Stimulated activated naive CD4-positive, alpha-beta T cell treated with Interleukin-2 at 50 U/mL for 16 hours (primary cell): ENCODE data around the gene TLX3.
"Not testable (repeated sequence)": the region's sequence is repeated elsewhere in the genome, so short reads cannot be mapped to it uniquely, and the experiment has no call there.

Experiments used
- DNase-seq: peaks from one replicate; lab custom pipeline; 2025; lab: John Stamatoyannopoulos, UW

TLX3 gene

GRCh38 chr5:171323806-171324632, 15.0 kb downstream of the TLX3 start:
- DNase-seq, result no peak

GRCh38 chr5:171330021-171330420, 21.0 kb downstream of the TLX3 start:
- no peak for DNase-seq

DNA sequence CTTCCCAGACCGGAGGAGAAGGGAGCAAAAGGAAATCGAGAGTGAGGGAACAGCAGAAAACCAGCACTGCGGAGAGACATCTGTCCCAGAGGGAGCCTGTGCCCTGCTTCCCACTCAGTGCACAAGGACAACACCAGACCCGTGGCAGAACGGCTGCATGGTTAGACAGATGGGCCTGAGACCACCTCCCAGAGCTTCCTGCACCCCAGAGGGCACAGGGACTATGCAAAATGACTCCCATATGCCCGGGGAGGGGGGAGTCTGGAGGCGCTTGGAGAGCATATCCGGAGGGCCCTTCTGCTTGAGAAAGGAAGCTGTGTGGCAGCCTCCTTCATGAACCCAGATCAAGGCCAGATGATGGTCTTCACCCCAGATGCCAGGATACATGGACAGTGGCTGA, 26.6 kb downstream of the TLX3 start:
- DNase-seq, result no peak

DNA sequence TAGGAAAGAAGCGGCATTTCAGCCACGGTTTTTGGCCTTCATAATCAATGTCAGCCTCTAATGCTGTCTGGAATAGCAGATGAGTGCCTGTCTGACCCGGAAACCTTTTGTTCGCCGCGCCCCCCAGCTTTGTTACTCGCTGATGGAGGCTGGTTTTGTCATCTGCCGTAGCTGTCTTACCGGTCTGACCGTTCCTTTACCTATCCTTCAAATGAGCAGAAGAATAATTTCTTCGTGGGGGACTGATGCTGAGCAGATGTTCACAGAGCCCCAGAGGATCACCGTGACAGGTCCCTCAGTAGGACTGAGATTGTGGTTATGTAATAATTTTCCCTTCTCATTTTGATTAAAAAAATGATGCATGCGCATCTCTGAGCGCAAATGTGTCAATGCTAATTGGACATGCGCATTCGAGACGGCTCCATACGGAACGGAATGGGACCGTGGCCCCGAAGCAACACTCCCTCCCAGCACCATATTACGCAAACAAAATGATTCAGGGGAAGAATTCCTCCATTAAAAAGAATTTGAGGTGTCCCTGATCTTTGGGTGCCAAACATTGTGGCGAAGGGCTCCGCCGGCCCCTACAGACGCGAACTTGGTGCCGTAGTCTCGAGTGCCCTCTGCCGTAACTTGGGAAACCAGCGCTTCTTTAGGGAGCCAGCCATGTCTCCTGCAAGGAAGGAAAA, 27.6 kb downstream of the TLX3 start:
- no peak for DNase-seq

DNA sequence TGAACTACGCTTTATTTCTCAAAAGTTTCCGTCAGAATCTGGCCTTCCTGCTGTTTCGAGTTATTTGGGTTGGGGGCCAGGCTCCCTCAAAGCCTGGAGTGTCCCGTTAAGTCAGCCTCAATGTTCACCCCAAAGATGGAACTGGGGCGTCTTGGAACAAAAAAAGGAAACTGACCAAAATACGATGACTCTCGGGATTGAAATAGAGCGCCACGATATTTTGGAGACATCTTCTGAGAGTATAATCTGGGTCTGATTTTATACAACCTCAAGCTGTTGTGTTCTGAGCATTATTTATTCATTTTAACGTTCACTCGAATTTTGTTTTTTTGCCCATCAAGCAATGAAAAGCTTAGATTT, 28.1 kb downstream of the TLX3 start:
- DNase-seq, result no peak

DNA sequence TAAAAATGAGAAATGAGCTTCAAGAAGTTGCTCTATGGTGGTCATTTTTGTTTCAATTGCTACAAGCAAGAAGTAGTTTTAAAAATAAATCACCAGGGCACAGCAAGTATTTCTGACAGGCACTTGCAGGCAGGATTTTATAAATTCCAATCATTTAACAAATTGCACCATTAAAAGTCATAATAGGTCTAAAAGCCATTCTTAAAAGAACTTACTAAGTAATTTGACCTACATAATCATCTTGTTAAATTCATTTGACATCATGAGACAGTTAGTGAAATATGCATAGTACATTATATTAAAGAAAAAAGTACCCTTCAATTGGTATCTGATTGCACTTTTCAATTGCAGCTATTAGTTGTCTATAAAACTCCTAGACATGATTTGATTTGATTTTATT, 31.0 kb downstream of the TLX3 start:
- no peak for DNase-seq

DNA sequence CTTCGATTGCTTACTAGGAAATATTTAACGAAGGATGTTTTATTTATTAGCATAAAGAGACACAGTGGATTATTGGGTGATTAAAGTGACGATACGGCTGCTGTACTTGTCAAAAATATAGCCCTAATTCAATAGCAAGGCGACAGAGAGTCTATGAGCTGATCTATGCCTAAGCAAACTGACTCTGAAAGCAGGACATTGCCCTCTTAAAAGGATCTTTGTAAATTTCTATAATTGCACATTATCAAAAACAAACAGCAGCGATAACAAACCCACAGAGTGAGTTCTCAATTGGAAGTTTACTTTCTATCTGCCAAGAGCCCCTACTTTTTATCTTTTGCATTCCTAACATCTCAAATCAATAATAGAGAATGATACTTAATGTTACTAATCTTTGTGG, 31.4 kb downstream of the TLX3 start:
- no peak for DNase-seq

DNA sequence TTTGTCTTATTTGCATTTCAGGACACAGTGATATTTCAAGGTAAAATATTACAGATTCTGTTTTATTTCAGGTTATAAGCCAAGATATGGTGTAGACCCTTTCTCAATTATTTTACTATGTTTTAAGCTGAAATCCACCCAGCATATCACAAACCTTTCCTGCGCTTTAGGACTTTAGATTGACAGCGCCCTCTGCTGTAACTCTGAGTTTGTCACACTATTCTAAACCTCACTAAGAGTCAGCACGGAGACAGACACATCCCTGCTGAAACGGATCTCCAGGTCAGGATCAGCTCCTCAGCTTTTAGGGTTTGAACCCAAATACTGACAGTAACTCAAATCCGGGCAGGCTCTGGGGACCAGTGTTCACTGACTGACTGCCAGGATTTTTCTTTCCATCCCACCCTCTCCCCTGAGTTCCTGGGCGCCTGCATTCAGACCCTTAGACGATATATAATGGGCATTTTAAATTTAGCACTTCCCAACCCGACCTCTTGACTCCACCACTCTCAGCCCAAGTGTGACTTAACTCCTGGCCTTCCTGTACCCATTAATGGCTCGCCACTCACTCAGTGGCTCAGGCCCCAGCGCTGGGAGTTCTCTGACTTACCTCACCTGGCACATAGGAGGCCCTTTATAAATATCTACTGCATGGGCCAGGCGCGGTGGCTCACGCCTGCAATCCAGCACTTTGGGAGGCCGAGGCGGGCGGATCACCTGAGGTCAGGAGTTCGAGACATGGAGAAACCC, 33.5 kb downstream of the TLX3 start:
- no peak for DNase-seq

DNA sequence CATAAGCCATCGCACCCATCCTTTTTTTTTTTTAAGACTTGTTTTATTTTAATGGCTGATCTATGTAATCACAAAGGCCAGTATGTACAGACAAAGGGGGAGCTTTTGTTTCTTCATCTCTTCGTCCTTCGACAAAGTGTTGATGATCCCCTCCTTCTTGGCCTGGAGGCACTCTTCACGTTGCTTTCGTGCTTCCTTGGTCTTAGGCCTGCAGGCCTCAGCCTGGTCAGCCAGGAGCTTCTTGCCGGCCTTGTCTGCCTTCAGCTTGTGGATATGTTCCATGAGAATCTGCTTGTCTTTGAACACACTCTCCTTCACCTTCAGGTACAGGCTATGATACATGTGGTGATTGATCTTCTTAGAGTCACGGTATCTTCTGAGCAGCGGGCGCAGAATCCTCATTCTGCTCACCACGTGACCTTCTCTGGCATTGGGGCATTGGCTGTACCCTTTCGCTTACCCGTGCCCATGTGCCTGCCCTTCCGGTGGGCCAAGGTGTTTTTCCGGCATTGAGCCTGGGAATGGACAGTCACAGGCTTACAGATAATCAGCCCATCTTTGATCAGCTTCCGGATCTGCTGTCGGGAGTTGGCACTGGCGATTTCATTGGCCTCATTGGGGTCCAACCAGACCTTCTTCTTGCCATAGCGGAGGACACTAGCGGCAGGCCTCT, 36.0 kb downstream of the TLX3 start:
- DNase-seq, result no peak

- no peak for DNase-seq
These were observed 42.6 kb downstream of the TLX3 start for GRCh38 chr5:171351536-171352073.

GRCh38 chr5:171355302-171355724, 46.3 kb downstream of the TLX3 start:
- peak; percentile 36 for DNase-seq

GRCh38 chr5:171357843-171358242, 48.8 kb downstream of the TLX3 start:
- DNase-seq, result no peak

GRCh38 chr5:171361151-171361550, 52.1 kb downstream of the TLX3 start:
- not testable (repeated sequence) for DNase-seq
